Activated CD8-positive, alpha-beta memory T cell treated with anti-CD3 and anti-CD28 coated beads for 48 hours (primary cell): Measurements from ENCODE around the gene SPDYE2B.
A peak's percentile ranks its signal among the peaks of the same experiment; 100 is the strongest.
"Not testable (repeated sequence)": the region's sequence is repeated elsewhere in the genome, so short reads cannot be mapped to it uniquely, and the experiment has no call there.

Source experiments
- DNase-seq, 3 experiments: peaks; one replicate each; pipeline ENCODE4 v3.0.0-alpha.2; 2020; ENCODE audit warnings: low read depth in 2 of 3, low spot score in 2 of 3

Gene SPDYE2B

DNA sequence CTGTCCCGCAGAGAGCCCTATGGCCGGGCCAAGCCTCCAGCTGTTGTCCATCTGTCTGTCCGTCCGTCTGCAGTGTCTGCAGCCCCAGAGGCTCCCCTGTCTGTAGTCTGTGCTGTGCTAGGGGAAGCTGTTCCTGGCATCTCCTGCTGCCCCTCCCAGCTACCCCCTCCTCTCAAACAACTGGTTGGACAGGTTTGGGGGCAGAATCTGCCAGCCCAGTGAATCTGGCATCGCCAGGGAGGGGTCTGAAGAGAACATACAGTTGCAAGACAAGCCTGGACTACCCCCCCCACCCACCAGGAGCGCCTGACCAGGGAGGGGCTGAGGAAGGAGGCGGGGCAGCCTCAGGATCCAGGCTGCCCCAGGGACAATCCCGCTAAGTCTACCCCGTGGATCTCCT lies 7.4 kb upstream of the SPDYE2B start, which contains the start of gene UPK3BL1:
Gene UPK3BL1 (minus strand): TSS at position 101 of the 400 bp plus-strand sequence. CDS start 50 bp downstream, at position 51.
- not testable (repeated sequence) for DNase-seq

DNA sequence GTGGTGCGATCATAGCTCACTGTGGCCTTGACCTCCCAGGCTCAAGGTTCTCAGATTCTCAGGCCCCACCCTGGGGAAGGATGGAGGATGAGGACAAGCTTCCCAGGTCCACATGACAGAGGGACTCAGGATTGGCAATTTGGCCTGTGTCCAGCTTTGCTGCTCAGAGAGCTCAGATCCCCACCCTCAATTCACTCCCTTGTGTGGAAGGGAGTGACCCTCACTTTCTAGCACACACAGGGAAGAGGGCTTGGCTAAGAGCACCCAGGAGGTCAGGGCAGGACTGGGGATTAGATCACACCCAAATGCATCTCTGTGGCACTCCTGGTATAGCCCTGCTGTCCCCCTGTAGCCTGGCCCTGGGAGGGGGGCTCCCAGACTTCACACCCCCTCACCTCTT lies 6.7 kb upstream of the SPDYE2B start:
- not testable (repeated sequence) for DNase-seq

- DNase-seq, result not testable (repeated sequence)
Observed at GRCh38 chr7:102647813-102648212, 2.3 kb upstream of the SPDYE2B start.

- not testable (repeated sequence) for DNase-seq
Observed at GRCh38 chr7:102664765-102665164, 14.6 kb downstream of the SPDYE2B start.

GRCh38 chr7:102666850-102667249 lies 16.7 kb downstream of the SPDYE2B start:
- not testable (repeated sequence) for DNase-seq

DNA sequence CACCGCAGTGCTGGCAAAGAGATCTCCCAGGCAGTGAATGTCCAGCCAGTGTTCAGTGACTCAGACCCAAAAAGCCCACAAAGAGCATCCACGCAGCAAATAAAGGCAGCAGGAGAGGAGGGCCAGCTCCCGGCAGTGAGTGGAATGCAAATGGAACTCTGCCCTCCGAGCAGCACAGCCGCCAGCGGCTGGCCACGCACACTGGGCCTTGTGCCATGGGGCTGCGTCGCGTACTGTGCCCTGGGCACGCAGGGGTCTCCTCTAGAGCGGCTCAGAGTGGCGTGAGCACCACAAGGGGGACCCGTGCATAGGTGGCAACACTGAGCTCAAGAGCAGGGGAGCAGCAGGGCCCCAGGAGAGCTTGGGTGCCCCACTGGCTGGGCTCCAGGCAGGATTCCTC lies 17.4 kb downstream of the SPDYE2B start:
- DNase-seq, result not testable (repeated sequence)

GRCh38 chr7:102671166-102671955 lies 21.2 kb downstream of the SPDYE2B start, which contains the start of gene POLR2J2:
Gene POLR2J2 (minus strand): TSS chr7:102671663. CDS start chr7:102671601, 62 bp downstream.
- not testable (repeated sequence) for DNase-seq

- DNase-seq, result not testable (repeated sequence)
Observed at GRCh38 chr7:102671956-102672307, 21.8 kb downstream of the SPDYE2B start.

GRCh38 chr7:102673447-102674067 lies 23.4 kb downstream of the SPDYE2B start:
- not testable (repeated sequence) for DNase-seq

GRCh38 chr7:102675545-102675944 lies 25.4 kb downstream of the SPDYE2B start:
- peak in 1 of 3 experiments; percentile 5 for DNase-seq

GRCh38 chr7:102680780-102681179 lies 30.7 kb downstream of the SPDYE2B start:
- DNase-seq, result not testable (repeated sequence)

DNA sequence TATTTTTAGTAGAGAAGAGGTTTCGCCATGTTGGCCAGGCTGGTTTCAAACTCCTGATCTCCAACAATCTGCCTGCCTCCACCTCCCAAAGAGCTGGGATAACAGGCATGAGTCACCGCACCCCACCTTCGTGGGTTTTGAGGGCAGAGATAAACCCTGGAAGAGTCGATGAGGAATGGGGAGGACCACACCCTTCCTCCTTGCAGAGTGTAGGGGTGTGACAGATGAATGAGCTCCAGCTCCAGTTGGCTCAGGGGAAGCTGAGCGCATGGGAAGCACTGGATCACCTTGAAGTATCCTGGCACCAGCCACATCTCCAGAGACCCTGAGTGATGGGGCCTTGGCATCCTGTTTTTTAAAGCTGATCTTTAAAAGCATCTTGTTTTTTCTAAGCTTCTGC lies 32.4 kb downstream of the SPDYE2B start:
- DNase-seq, result not testable (repeated sequence)

DNA sequence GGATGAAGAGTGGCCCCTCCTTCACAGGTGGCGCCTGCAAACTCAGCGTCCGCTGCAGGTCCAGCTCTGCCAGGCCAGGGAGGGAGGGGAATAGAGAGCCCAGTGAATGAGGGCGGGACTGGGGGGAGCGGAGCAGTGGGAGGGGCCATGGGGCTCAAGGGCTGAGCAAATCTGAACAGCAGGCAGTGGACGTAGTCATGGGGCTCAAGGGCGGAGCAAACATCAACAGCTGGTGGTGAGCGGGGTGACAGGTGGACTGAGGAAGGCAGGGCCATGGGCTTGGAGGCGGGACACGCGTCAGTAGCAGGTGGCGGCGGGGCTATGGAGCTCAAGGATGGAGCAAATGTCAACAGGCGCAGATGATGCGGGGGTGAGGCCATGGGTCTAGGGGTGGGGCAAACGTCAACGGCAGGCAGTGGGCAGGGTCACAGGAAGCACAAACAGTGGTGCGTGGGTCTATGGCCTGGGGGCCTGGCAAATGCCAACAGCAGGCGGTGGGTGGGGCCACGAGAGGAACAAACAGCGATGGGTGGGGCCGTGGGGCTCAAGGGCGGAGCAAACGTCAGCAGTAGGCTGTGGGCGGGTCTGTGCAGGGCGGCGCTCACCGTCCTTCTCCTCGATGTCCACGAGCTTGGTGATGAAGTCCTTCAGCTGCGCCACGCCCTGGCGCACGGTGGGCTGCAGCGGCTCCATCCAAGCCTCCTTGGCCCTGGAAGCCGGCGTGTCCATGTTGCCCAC lies 38.3 kb downstream of the SPDYE2B start:
- DNase-seq, result not testable (repeated sequence)

DNA sequence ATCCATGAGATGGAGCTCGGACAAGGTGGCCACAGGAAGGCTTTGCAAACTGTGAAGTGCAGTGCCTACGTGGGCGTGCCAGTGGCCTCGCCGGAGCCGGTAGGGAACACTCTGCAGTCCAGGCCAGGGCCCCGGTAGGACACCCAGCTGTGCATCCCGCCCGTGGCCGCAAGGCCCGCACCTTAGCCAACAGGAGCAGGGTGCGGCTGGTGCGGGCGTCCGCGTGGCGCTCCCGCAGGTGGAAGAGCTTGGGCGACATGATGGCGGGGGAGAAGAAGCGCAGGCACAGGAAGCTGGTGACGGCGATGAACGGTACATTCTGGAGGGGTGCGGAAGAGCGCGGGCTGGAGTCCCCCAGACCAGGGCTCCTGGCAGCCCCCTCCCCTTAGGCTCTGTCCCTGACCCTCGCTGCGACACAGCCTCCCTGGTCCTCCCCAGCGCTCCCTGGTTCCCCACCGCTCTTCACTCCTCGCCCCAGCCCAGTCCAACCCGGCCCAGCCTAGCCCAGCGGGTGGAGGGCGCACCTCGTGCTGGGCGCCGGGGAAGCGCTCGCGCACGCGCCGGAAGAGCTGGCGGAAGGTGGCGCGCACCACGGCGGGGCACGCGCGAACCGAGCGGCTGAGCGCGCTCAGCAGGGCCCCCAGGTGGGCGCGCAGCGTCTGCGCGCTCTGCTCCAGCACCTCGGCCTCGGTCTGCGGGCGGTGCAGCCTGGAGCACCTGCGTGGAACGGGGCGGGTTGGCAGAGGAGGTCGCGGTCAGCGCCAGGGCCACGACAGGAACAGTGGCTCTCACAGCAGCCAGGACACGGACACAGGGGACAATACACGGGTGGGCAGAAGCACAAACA lies 39.5 kb downstream of the SPDYE2B start:
- DNase-seq, result not testable (repeated sequence)

DNA sequence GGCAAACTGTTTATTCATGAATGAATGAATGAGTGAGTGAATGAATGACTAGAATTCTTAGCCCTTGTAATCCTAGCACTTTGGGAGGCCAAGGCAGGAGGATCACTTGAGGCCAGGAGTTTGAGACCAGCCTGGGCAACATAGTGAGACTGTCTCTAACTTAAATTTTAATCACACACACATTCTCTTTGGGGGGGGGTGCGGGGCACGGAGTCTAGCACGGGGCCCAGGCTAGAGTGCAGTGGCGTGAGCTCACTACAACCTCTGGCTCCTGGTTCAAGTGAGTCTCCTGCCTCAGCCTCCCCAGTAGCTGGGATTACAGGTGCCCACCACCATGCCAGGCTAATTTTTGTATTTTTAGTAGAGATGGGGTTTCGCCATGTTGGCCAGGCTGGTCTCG lies 40.5 kb downstream of the SPDYE2B start:
- not testable (repeated sequence) for DNase-seq

DNA sequence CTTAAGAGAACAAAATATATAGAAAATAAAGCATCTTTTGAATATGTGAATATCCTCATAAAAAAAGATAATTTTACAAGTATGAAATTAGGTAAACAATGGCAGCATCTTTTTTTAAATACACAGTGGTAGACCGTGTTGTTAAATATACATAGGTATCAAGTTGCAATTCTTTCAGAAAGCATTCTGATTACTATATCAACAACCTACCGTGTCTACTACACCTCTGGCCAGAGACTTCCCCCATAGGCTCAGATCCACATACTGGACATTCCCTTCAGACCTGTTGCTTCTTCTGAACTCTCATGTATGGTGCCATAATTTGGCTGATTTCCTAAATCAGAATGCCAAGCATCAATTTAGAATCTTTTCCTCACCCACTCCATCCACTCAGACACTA lies 43.9 kb downstream of the SPDYE2B start:
- not testable (repeated sequence) for DNase-seq

DNA sequence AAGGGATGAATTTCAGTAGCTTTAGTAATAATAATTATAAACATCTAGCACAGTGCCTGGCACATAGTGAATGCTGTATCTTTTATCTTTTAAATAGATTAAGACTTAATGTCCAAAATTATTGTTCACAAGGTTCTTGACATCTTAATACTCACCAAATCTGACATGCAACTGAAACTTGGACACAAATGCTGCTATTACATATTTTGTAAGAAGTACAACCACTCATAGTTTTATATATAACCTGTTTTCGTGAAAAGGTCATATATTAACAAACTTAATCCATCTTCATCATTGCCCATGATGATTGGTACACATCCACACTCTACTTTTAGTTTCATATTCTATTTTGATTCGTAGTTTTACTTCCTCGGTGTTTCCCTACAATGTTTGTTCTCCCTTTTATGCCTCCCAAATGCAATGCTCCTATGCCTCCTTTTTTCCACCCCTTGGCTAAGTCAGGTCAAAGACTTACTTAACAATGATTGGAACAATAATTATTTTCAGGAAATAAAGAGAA lies 45.0 kb downstream of the SPDYE2B start:
- DNase-seq, result not testable (repeated sequence)

GRCh38 chr7:102696009-102696408 lies 45.9 kb downstream of the SPDYE2B start:
- DNase-seq, result not testable (repeated sequence)

DNA sequence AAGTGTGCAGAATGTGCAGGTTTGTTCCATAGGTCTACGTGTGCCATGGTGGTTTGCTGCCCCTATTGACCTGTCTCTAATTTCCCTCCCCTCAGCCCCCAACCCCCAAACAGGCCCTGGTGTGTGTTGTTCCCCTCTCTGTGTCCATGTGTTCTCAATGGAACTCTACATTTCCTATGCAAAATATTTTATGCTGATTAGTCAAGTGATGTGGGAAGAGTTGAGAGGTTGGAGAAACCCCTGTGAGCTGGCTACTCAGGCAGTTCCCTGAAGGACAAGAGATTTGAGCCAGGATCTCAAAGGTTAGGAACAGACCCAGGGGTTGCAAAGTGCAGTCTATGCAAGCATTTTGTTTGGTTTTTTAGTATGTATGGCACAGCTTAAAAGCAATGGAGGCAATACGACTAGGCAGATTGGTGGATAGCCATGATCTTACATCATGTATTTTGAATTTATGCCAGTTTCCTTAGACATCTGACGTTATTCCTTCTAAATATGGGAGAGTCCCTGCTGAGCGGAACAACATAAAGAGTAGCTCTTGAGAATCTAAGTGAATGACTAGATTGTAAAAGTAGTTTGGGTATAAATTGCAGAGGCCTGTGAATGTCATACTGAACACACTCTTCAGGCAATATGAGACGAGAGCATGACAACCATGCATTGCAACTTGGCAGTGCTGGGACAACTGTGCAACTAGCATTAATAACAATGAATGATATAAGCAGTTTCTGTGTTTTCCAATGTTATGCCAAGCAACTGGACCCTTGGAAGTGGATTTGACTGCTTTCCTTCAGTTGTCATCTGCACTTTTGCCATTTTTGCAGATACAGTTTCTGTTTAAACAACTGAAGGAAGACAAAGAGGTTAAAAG lies 47.8 kb downstream of the SPDYE2B start:
- DNase-seq, result not testable (repeated sequence)
